GM21825 (cell line): ENCODE data around the gene ACAN.

Experiments used
- ATAC-seq: cut with Tn5 transposase; IDR thresholded peaks from one replicate; pipeline ENCODE4 v1.9.1; 2021; ENCODE audit warnings: mild to moderate bottlenecking, moderate library complexity; ENCODE audit not compliant: unreplicated experiment

Gene ACAN

DNA sequence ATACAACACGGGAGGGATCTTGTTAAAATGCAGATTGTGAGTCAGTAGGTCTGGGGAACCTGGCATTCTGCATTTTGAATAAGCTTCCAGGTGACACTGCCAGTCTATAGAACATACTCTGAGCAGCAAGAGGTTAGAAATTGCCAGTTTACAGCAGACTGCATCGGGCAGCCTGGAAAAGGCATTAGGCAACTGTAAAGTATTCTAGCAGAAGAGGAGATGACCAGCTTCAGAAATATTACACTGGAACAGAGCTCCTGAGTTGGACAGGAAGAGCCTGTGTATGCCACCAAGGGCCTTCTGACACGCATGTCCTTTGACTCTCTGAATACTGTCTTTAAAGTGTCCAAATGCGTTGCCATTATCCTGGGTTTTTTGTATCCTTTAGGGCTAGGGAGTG, 2.5 kb upstream of the ACAN start:
- ATAC-seq: no peak

DNA sequence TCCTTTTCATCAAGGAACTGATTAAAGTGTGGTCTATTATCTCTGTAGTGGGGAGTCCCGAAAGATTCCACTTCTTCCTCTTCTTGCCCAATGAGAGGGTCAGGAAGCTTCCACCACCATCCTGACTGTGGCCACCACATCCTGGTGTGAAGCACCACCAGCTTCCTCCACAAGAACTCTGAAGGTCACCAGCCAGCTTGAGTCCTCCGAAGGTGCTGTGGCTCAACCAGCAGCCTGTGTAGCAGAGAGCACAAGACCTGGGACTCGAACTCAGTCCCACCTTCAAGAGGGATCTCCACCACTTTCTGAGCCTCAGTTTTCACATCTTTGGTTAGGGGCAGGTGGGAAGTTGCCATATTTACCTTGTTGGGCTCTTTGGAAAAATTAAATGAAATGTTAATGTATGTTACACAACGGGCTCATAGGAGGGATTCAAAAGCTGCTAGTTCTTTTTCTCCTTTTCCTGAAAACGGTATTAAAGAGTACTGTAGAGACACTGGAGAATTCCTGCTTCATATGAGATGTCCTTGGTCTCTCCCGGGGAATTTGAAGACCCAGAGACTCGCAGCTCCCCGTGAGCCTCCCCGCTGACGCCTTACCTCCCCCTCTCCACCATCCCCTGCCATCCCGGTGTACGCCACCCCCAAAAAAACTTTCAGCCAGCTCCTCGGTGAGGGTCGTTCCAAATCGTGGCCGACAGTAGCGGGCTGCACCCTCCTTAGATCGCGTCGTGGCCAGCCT, 816 bp upstream of the ACAN start:
- ATAC-seq: no peak

DNA sequence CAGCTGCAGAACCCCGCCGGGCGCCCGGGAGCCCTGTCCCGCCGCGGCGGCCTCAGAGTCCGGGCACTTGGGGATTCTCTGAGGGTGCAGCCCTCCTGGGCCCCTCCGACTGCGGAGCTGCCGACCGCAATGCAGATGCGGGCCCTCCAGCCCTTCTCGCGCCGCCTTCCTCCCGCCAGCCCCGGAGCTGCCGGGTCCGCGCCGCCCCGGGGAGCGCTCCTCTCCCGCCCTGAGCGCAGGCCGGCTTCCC, 320 bp upstream of the ACAN start:
- no peak for ATAC-seq

GRCh38 chr15:88803920-88804247, 648 bp downstream of the ACAN start:
- ATAC-seq: no peak

GRCh38 chr15:88804257-88804656, 1.0 kb downstream of the ACAN start:
- no peak for ATAC-seq

DNA sequence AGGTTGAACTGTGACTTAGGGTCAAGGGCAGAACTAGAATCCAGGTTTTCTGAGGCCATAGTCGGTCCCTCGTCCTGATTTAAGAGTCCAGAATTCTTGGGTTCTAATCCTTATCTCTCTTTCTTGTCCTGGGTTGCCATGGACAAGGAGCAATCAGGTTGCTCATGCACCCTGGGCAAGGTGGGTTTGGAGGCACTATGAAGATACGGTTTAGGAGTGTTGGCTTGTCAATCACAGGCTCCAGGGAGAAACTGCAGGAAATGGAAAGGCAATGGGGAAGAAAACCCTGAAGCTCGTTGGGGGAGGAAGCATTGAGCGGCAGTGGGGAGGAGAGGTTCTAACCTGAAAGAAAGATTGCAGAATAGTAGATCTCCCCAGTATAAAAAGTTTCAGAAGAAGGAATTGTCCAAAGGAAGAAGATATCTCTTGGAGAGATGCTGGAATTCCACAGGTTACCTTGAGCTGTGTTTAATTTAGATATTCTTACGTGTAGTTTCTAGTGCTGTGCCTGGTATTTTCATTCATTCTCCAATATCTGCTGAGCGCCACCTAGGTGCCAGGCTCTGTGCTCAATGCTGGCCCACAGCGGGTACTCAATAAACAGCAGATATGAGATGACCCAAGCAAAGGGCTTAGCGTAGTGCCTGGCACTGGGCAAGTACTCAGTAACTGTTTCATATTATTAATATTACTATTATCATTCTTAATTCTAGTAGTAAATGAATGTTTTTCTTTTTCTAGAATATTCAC, 2.0 kb downstream of the ACAN start:
- ATAC-seq: no peak

DNA sequence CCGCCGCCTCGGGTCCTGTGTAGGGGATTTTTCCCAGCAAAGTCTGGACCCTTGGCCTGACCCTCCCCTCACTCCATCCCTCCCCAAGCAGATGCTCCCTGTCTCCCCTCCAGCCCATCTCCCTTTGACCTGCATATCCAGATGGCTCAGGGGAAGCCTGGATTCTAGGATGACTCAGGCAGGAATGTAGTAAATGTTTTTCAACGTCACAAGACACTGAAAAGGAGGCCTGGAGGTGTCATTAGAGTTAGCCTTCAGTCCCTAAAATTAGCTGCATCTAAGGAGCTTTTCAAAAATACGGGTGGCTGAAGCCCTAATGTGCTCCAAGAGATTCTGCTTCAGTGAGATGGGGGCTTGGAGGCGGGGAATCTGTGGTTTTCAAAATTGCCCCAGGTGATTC, 7.2 kb downstream of the ACAN start:
- ATAC-seq: no peak

DNA sequence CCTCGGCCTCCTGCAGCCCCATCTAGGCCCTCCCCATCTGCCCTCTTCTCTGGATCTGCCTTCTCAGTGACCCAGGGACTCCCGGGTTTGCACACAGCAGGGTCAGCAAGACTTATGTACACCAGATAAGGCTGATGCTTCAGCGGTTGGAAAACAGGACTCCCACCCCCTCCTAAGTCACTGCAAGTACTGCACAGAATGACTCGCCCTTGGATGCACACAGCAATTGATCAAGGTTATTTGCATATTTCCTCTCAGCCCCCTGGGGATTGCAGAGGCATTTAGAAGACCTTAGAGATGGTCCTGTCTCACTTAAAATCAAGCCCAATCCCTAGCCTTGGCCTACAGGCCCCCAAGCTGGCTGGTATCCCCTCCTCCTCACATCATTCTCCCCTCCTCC, 8.9 kb downstream of the ACAN start:
- ATAC-seq: no peak

- no peak for ATAC-seq
These were observed 10.7 kb downstream of the ACAN start for GRCh38 chr15:88813960-88814359.

DNA sequence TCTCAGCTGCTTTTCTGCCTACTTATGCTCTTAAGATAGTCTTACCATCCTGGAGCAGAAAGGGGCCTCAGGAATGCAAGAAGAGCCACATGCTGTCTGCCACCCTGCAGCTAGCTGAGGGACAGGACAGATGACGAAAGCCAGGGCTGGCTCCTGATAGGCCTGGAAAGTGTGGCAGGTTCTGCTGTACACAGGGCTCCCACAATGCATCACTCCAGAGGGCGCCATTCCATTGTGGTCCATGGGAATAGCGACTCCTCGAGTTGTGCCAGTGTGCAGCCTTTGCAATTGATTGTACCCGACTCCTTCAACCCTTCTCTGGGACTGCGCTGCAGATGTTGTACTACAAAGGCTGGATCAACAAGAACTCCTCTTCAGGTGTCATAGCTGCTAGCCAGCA, 11.2 kb downstream of the ACAN start:
- ATAC-seq: no peak

DNA sequence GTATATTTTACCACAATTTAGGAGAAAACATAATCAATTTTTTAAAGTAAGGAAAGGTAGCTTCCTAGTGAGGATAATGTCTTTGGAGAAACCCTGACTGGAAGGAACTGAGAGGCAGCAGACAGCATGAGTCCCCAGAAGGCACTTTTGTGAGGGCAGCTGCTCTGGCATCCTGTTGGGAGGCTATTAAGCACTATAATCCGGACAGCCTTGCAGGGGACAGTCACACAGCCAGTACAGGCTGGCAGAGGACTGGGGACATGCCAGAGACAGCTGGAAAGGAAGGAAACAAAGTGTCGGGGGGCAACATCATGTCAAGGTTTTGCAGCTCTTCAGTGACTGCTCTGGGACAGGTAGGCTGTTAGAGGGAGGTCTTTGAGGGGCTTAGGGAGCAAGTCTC, 15.7 kb downstream of the ACAN start:
- no peak for ATAC-seq

DNA sequence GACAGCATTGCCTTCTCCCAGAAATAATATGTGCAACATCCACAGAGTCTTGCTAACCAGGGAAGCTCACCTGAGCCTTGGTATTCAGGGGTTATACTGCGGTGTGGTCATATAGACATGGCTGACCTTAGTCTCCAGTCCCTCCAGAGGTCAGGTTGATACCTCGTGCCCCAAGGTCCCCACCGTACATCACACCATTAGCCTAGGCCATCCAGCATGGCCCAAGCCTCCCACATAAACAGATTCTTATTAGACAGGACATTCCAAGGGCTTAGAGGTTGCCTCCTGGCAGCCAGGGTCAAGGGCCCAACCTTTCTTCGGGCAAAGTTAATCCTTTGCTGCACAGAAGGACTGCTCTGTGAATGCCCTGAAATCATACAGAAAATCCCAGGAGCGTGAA, 18.8 kb downstream of the ACAN start:
- no peak for ATAC-seq

DNA sequence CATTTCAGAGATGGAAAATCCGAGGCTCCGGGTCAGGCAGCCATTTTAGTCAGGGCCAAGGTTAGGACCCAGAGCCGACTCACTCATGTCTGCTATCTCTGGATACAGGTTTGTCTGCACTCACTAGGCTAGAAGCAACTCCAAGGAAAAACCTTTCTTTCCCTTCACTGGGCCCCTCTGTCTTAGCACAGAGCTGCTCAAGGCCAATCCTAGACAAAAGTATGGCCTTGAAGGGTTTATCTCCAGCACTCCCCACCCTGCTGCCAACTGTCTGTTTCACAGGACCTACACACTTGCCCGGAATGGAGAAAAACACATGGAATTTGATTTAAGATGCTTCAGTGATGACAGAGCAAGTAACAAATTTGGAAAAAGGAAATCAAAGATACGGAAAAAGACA, 25.6 kb downstream of the ACAN start:
- ATAC-seq: no peak

- ATAC-seq: no peak
These were observed 26.8 kb downstream of the ACAN start for GRCh38 chr15:88830016-88830415.

DNA sequence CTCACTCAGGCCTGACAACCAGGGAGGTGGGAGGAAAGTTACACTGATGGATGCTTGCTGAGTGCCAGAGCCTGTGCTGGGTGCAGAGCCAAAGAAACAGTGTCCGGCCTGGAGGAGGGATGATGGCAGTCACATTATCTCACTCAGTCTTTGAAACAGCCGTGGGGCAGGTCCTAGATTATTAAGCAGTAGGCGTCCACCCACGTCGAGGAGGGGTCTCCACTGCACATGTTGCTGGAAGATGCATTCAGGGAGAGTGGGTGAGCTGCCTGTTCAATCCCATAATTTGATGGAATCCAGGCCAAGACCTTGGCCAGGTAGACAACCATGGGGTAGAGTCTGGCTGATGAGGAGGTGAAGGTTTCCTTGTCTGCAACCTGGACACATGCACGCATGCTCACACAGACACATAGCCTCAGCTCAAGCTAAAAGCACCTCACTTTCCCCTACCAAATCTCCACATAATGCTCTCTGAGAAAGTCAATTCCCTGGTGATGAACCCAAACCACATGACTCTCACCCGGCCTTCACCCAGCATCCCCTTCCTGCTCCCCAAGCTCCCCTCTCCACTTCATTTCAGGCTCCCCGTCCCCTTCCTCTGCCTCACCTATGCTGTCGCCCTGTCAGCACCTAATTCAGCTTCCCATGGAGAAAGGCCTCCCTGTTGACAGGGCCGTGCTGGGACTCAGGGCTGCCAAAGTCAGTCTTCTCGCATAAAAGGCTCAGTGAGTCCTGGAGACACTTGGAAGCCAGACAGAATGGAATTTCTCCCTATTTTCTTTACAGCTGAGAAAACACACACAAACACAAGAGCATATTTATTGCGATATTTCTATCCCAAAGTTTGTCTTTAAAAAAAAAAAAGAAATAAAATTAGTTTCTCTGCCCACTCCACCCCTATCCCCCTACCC, 29.8 kb downstream of the ACAN start:
- ATAC-seq: no peak

GRCh38 chr15:88833731-88834100, 30.5 kb downstream of the ACAN start:
- ATAC-seq: no peak

GRCh38 chr15:88834211-88834812, 31.1 kb downstream of the ACAN start:
- no peak for ATAC-seq

DNA sequence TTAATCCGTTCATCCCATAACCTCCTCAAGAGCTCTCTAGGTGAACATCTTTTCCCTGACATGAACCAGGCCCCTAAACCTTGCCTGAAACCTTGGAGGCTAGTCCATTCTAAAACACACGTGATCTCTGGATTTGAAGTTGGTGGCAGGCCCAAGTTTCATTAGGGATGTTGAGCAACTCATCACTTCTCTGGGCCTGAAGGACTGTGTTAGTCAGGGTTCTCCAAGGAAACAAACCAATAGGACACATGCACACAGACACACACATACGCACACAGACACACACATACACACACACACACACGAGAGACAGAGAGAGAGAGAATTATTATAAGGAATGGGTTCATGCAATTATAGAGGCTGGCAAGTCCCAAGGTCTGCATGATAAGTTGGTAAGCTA, 31.9 kb downstream of the ACAN start:
- ATAC-seq: no peak

GRCh38 chr15:88835646-88836045, 32.4 kb downstream of the ACAN start:
- no peak for ATAC-seq

- no peak for ATAC-seq
These were observed 35.4 kb downstream of the ACAN start for GRCh38 chr15:88838667-88839066.

GRCh38 chr15:88839146-88839545, 35.9 kb downstream of the ACAN start:
- no peak for ATAC-seq

DNA sequence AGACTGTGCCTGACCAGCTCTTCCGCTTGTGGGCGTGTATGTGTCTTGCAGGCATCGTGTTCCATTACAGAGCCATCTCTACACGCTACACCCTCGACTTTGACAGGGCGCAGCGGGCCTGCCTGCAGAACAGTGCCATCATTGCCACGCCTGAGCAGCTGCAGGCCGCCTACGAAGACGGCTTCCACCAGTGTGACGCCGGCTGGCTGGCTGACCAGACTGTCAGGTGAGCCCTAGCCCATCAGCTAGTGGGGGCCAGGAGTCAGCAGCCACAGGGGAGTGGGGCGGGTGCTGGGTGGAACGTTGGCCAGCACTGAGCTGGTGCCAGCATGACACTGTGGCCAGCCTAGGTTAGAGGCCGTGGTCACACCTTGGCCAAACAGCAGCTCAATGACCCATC, 36.7 kb downstream of the ACAN start:
- ATAC-seq: no peak
